ENCODE results near the gene ALPI.

GRCh38 chr2:232482301-232483238, 26.6 kb downstream of the ALPI start:
- TF ChIP-seq EZH2 (IDR thresholded peaks at IDR 0.05; ENCODE audit: borderline replicate concordance, control insufficient read depth, low read depth, low read length), result no peak
- no peak for TF ChIP-seq SPI1 (IDR thresholded peaks at IDR 0.05; ENCODE audit: borderline replicate concordance, insufficient read depth, low read depth, low read length)
- no peak for TF ChIP-seq CREM (IDR thresholded peaks at IDR 0.05; ENCODE audit: low read depth)
- no peak for TF ChIP-seq ZNF384 (IDR thresholded peaks at IDR 0.05; ENCODE audit: borderline replicate concordance, low read depth, low read length)
- no peak for TF ChIP-seq CHD2 (IDR thresholded peaks at IDR 0.05; ENCODE audit: borderline replicate concordance, low read depth, low read length)
- TF ChIP-seq BHLHE40 (IDR thresholded peaks at IDR 0.05; ENCODE audit: borderline replicate concordance in 1 of 2, low read depth in 2 of 2, low read length in 1 of 2), result no peak
